ENCODE data around the gene SEM1. TPM values are rescaled to one million over a fixed set of nuclear protein-coding genes. Genes with fewer than 3 reads are reported as not detected.
"Not testable (repeated sequence)": the region's sequence is repeated elsewhere in the genome, so short reads cannot be mapped to it uniquely, and the experiment has no call there.

SEM1 gene
- total and polyA plus RNA-seq, 3 donors from 2014 or later: 56.3 to 267 (median 59.7) TPM

DNA sequence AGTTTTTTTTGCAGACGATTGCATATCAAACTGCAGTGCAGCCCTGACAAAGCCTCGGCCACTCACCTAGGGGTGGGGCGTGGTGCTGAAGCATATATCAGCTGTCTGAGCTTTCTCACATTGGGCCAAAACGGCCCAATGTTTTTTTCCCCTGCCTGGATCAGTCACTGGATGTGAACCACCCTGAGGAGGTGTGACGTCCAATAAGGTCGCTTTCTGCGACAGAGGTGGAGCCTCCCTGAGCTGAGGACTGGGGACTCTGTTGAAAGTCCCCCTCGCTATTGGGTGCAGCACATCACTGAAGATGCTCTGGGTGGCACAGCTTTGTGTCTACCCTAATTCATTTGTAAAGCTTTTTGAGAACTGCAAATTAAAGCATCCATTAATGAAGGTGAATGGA is 60.9 kb downstream of the SEM1 start:
- Histone ChIP-seq H3K9me3 (no peaks in the 10 kb centered on the region), H3K27ac (no peak overlapping the region), H3K36me3 (ENCODE audit: low read depth, missing control alignments) (no peaks in the 10 kb centered on the region), H3K4me1 (no peaks in the 10 kb centered on the region), H3K4me3 (no peak overlapping the region), H3K27me3 (no peaks in the 10 kb centered on the region)
- DNase-seq: no peak
- 72 to 92% methylated on average over 8 of the region's 8 CpGs for WGBS, 2 donors
- intact Hi-C loops (cut with DNase I; ENCODE audit: low total_unique reads): no loop called here
- TF ChIP-seq CTCF (IDR thresholded peaks at IDR 0.05) (no peak), POLR2A (IDR thresholded peaks at IDR 0.05) (no peak)

DNA sequence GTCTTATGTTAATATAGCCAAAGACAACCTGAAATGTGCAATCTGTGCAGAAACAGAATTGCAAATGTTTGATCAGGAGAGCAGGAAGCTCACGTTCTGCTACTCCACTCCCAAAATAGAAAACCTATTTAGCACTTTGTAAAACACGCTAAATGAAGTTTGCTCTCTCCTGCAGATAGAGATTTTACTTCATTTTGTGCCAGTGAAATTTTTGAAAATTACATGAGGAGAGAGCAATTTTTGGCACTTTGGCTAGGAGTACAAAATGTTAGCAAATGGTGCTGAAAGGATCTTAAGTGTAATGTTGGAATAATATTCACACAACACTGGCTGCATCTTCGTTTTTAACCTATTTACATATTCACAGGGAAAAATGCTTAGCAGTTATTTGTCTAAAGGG is 61.9 kb downstream of the SEM1 start:
- H3K4me1 ChIP-seq: no peaks in the 10 kb centered on the region
- no peak overlapping the region for H3K27ac ChIP-seq
- no peak for DNase-seq
- H3K4me3 ChIP-seq: no peak overlapping the region
- H3K36me3 ChIP-seq (ENCODE audit: low read depth, missing control alignments): no peaks in the 10 kb centered on the region
- H3K9me3 ChIP-seq: no peaks in the 10 kb centered on the region
- intact Hi-C loops (cut with DNase I; ENCODE audit: low total_unique reads): no loop called here
- 36 to 43% methylated on average over 3 of the region's 3 CpGs for WGBS, 2 donors
- H3K27me3 ChIP-seq: no peaks in the 10 kb centered on the region
- TF ChIP-seq POLR2A (IDR thresholded peaks at IDR 0.05): no peak
- no peak for TF ChIP-seq CTCF (IDR thresholded peaks at IDR 0.05)

- WGBS, 2 donors: 85 to 93% methylated on average over 3 of the region's 3 CpGs
- no peaks in the 10 kb centered on the region for H3K36me3 ChIP-seq (ENCODE audit: low read depth, missing control alignments)
- H3K27ac ChIP-seq: no peak overlapping the region
- no peaks in the 10 kb centered on the region for H3K9me3 ChIP-seq
- no peak for DNase-seq
- TF ChIP-seq POLR2A (IDR thresholded peaks at IDR 0.05): no peak
- no peak for TF ChIP-seq CTCF (IDR thresholded peaks at IDR 0.05)
- intact Hi-C loops (cut with DNase I; ENCODE audit: low total_unique reads): no loop called here
- no peaks in the 10 kb centered on the region for H3K4me1 ChIP-seq
- no peak overlapping the region for H3K4me3 ChIP-seq
- no peaks in the 10 kb centered on the region for H3K27me3 ChIP-seq
Measured at GRCh38 chr7:96645084-96645483, 64.6 kb downstream of the SEM1 start.

- H3K27me3 ChIP-seq; H3K4me3 ChIP-seq; H3K27ac ChIP-seq; H3K4me1 ChIP-seq; intact Hi-C loops (cut with DNase I; ENCODE audit: low total_unique reads); DNase-seq; H3K9me3 ChIP-seq; H3K36me3 ChIP-seq (ENCODE audit: low read depth, missing control alignments): not testable (repeated sequence)
- 82 to 94% methylated on average over 4 of the region's 4 CpGs for WGBS, 2 donors
Measured at GRCh38 chr7:96643436-96643835, 66.2 kb downstream of the SEM1 start.

DNA sequence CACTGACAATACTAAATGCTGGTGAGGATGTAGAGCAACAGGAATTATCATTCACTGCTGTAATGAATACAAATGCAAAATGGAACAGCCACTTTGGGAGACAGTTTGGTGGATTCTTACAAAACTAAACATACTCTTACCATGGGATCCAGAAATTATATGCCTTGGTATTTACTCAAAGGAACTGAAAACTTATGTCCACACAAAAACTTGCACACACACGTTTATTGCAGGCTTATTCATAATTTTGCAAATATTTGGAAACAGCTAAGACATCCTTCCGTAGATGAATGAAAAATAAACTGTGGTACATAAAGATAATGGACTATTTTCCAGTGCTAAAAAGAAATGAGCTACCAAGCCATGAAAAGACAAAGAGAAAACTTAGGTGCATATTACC is 69.6 kb downstream of the SEM1 start:
- no peaks in the 10 kb centered on the region for H3K36me3 ChIP-seq (ENCODE audit: low read depth, missing control alignments)
- 85 to 93% methylated on average over 2 of the region's 2 CpGs for WGBS, 2 donors

More for the DNA sequence above, 69.6 kb downstream of the SEM1 start:
- no peaks in the 10 kb centered on the region for H3K27me3 ChIP-seq
- TF ChIP-seq POLR2A (IDR thresholded peaks at IDR 0.05) (no peak), CTCF (IDR thresholded peaks at IDR 0.05) (no peak)
- no peaks in the 10 kb centered on the region for H3K4me1 ChIP-seq
- no peak overlapping the region for H3K4me3 ChIP-seq
- no peak overlapping the region for H3K27ac ChIP-seq
- intact Hi-C loops (cut with DNase I; ENCODE audit: low total_unique reads): no loop called here
- DNase-seq: no peak
- H3K9me3 ChIP-seq: no peaks in the 10 kb centered on the region

Data from testis (tissue), 3 donors.